T47D (cell line): Measurements from ENCODE around the gene MYLK2.
"Not testable (repeated sequence)": the region's sequence is repeated elsewhere in the genome, so short reads cannot be mapped to it uniquely, and the experiment has no call there.

Experiments used
- DNase-seq, 2 experiments: peaks; one replicate each; pipeline versions ENCODE4 v3.0.0 to v3.0.0-alpha.2; 2011 to 2012; ENCODE audit warnings: low read depth in 1 of 2, low spot score in 1 of 2
- JUND ChIP-seq: IDR thresholded peaks from 2 replicates; pipeline ENCODE4 v1.6.1; 2012; ENCODE audit warnings: low read depth
- in situ Hi-C: cut with HindIII; loops from 2 replicates; pipeline ENCODE4 v1.10.0; 2016; ENCODE audit warnings: low sequenced_read_pairs, low pct_unique_long_range_greater_than_20kb

Gene MYLK2

DNA sequence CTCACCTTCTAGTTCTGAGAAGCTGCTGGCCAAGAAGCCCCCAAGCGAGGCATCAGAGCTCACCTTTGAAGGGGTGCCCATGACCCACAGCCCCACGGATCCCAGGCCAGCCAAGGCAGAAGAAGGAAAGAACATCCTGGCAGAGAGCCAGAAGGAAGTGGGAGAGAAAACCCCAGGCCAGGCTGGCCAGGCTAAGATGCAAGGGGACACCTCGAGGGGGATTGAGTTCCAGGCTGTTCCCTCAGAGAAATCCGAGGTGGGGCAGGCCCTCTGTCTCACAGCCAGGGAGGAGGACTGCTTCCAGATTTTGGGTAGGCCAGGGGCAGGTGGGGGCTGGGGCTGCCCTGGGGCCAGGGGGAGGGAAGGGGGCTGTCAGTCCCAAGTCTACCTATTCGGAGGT lies 2.3 kb downstream of the MYLK2 start:
- in situ Hi-C loops: no loop called here
- DNase-seq: no peak
- TF ChIP-seq JUND: no peak

DNA sequence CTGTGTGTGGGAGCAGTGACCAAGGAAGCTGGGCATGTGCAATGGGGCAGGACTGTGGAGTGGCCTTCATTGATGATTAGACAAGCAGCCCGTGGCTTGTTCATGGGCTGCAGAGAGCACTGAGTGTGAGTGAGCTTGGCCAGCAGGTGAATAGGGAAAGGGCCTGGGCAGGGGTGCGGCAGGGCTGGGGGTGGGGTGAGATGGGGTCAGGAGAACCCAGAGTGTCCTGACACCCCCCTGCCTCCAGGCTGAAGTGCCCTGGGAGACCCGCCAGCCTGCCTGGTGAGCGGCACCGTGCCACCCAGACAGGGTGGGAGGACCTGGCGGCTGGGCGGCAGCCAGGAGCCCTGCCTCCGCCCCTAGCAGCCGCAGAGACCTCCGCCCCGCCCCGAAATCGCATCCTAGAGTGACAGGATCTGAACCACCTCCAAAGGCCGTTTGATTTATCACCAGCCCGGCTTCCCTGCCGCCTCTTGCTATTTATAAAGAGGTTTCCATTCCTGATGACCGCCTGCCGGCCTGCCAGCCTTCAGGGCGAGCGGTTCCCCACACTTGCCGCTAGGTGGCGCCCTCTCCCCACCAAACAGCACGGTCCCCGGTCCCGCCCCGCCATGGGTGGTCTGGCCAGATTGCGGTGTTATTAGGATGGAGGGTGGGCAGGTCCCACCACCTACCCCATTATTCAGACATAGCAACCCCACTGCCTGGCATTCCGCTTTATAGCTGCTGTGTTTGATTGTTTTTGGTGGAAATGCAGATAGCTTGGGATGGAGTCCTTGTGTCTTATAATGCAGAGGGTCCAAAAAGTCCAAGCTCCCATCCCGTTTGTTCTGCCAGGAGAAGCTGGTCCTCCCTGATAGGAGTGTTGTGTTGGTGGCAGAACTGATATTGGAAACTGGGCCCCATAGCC lies 3.5 kb downstream of the MYLK2 start:
- TF ChIP-seq JUND: no peak
- in situ Hi-C loops: no loop called here
- DNase-seq: peak; percentile 69 to 87

GRCh38 chr20:31823360-31824124 lies 4.4 kb downstream of the MYLK2 start:
- TF ChIP-seq JUND: no peak
- DNase-seq: no peak
- in situ Hi-C loops: no loop called here

DNA sequence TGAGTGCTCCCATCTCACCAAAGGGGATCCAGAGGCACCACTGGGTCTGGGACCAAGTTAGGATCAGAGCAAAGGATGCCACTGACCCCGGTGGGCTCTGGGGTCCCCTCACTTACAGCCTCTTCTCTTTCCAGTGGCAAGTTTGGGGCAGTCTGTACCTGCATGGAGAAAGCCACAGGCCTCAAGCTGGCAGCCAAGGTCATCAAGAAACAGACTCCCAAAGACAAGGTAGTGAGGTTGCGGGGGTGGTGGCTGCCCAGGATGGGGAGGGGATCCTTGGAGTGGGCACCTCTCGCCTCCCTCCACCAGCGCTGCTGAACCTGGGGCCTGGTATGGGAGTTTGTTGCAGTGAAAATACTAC lies 4.9 kb downstream of the MYLK2 start:
- in situ Hi-C loops: no loop called here
- no peak for DNase-seq
- TF ChIP-seq JUND: no peak

DNA sequence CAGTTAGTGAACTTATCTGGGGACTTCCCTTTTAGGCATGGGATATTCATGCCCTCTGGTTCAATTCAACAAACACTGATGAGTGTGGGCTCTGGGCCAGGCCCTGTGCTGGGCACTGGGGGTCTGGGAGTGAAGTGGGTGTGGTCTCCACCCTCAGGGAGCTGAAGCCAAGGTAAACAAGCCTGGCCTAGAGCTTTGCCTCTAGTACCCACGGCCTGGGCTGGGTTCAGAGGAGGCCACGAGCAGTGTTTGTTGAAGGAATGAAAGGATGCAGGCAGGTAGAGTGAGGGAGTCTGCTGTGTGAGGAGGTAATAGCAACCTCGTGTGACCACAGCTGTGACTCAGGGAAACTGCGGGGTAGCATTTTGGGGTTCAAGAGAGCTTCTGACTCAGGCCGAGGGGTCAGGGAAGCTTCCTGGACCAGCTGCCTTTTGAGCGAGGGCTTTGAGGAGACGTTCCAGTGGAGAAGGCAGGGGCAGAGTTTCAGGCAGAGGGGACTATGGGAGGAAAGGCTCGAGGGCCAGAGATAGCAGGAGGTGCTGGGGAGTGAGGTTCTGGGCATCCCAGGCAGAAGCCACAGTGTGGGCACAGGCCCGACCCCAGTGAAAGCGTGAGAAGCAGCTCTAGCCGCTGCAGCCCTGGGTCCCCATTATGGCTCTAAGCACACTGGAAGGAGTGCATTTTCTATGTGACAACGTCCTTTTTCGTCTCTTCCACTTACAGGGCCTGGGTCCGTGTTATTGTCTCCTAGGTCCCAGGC lies 5.6 kb downstream of the MYLK2 start:
- no peak for DNase-seq
- TF ChIP-seq JUND: no peak
- in situ Hi-C loops: no loop called here

- TF ChIP-seq JUND: no peak
- DNase-seq: no peak
- in situ Hi-C loops: no loop called here
Observed at GRCh38 chr20:31826074-31826473, 6.9 kb downstream of the MYLK2 start.

DNA sequence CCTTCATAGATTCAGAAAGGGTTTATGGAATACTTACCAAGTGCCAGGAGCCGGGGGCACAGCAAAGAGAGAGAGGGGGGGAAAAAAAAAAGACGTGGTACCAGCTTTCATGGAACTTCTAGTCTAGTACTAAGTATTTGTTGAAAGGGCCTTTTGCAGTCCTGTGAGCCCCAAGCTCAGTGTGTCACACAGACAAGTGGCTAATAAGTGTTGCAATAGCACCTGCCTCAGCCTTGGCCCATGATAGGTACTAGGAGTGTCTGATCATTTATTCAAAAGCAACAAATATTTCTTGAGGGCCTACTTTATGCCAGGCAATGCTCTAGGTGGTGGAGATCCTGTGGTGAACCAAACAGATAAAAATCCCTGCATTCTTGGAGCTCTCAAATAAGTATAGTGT lies 7.9 kb downstream of the MYLK2 start:
- in situ Hi-C loops: no loop called here
- no peak for DNase-seq
- no peak for TF ChIP-seq JUND

- in situ Hi-C loops, DNase-seq: not testable (repeated sequence)
Observed at GRCh38 chr20:31828016-31828415, 8.9 kb downstream of the MYLK2 start.

DNA sequence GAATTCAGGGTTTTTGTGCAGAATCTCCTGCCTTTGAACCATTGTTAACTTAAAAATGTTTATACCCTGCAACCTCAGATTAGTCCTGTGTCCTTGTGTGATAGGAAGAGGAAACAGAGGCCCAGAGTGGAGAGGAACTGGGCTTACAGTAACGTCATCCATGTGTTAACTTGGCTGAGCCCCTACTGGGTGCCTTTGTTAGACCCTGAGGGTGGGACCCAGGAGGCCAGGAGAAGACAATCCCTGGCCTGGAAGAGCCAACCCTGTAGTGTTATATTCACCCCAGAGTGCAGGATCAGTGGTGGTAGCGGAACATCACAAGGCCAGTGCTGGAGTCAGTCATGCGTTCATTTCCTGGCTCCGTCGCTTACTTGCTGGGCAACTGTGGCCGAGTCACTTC lies 10.6 kb downstream of the MYLK2 start:
- DNase-seq: no peak
- in situ Hi-C loops: no loop called here
- no peak for TF ChIP-seq JUND

DNA sequence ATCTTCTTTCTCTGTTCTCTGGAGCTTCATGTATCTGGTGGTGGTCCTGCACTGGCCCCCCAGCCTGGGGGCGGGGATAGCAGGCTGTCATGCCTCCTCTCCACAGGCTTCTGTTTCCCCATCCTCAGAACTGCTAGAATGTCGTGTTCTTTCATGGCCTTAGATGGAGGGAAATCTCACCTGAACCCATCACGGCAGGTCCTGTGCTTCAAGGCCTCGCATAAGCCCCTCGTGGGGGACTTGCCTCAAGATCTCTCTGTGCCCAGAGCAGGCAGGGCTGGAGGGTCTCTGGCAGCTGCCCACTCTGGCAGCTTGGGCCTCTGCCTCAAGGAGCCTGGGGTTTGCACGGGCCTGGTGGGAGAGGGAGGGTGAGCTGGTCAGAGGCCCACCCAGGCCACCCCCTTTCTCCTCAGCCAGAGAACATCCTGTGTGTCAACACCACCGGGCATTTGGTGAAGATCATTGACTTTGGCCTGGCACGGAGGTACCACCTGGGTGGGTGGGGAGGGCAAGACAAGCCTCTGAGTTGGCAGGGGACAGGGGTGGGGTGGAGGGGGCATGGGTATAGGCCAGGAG lies 11.3 kb downstream of the MYLK2 start:
- no peak for DNase-seq
- in situ Hi-C loops: no loop called here
- no peak for TF ChIP-seq JUND

DNA sequence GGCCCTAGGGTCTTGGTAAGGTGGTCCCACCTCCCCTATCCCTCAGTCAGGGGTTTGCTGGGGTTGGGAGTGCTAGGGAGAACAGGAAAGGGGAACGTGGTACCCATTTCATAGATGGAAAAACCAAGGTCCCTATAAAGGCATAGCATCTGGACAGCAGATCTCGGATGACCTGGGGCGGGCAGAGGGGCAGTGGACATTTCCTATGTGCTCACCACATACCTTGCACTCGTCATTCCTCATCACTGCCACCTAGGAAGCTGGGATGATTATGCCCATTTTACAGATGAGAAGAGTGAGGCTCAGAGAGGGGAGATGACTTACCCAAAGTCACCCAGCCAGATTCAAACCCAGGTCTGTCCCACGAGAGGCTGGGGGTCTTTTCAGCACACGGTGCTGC lies 12.1 kb downstream of the MYLK2 start:
- TF ChIP-seq JUND: no peak
- in situ Hi-C loops: no loop called here
- no peak for DNase-seq

DNA sequence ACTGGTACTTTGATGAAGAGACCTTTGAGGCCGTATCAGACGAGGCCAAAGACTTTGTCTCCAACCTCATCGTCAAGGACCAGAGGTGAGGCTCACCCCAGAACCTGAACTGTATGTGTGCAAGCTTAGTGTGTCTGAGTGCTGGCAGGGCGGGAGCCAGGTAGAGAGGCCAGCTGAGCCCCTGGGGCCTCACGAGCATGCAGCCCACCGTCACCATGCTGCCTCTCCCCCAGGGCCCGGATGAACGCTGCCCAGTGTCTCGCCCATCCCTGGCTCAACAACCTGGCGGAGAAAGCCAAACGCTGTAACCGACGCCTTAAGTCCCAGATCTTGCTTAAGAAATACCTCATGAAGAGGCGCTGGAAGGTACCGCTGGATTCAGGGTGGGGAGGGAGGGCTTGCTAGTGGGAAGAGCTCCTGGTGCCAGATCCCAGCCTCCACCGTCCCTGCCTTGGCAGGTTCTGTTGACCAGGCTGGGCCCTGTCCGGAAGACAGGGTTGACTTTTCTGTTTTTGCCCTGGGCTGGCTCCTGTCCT lies 12.7 kb downstream of the MYLK2 start:
- in situ Hi-C loops: no loop called here
- DNase-seq: no peak
- TF ChIP-seq JUND: no peak
